ENCODE measurements around the gene CDH1.

DNA sequence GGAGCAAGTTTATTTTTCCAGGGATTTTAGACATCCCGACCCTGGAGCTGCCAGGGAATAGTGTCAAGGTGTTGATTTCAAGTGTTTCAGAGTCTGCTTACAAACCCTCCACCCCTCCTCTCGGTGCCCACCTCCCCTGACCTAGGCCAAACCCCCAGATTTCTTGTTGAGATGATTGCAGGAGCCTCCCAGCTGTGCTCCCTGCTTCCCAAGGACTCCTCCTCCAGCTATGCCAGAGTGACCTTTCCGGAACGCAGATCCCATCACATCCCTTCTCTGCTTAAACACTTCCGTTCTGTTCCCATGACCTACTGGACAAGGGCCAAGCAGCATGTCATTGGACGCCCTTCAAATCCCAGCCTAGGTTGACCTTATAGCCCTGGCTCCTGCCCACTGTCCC lies 23.7 kb upstream of the CDH1 start:
- TF ChIP-seq NFIC (IDR thresholded peaks at IDR 0.05) = no peak
- TF ChIP-seq RAD21 (IDR thresholded peaks at IDR 0.05; ENCODE audit: low read depth) = no peak
- TF ChIP-seq TEAD4 (IDR thresholded peaks at IDR 0.05) = no peak
- no peak for TF ChIP-seq CREB1 (IDR thresholded peaks at IDR 0.05; ENCODE audit: low read depth)
- TF ChIP-seq, protein P1, sequence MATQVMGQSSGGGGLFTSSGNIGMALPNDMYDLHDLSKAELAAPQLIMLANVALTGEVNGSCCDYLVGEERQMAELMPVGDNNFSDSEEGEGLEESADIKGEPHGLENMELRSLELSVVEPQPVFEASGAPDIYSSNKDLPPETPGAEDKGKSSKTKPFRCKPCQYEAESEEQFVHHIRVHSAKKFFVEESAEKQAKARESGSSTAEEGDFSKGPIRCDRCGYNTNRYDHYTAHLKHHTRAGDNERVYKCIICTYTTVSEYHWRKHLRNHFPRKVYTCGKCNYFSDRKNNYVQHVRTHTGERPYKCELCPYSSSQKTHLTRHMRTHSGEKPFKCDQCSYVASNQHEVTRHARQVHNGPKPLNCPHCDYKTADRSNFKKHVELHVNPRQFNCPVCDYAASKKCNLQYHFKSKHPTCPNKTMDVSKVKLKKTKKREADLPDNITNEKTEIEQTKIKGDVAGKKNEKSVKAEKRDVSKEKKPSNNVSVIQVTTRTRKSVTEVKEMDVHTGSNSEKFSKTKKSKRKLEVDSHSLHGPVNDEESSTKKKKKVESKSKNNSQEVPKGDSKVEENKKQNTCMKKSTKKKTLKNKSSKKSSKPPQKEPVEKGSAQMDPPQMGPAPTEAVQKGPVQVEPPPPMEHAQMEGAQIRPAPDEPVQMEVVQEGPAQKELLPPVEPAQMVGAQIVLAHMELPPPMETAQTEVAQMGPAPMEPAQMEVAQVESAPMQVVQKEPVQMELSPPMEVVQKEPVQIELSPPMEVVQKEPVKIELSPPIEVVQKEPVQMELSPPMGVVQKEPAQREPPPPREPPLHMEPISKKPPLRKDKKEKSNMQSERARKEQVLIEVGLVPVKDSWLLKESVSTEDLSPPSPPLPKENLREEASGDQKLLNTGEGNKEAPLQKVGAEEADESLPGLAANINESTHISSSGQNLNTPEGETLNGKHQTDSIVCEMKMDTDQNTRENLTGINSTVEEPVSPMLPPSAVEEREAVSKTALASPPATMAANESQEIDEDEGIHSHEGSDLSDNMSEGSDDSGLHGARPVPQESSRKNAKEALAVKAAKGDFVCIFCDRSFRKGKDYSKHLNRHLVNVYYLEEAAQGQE (IDR thresholded peaks at IDR 0.05; ENCODE audit: low read depth) = no peak
- no peak for TF ChIP-seq YY1 (IDR thresholded peaks at IDR 0.05; ENCODE audit: low read depth)
- TF ChIP-seq EGR1 (IDR thresholded peaks at IDR 0.05) = no peak
- no peak for TF ChIP-seq FOXM1 (IDR thresholded peaks at IDR 0.05; ENCODE audit: borderline replicate concordance, low read depth)
- no peak for TF ChIP-seq EP300 (IDR thresholded peaks at IDR 0.05; ENCODE audit: borderline replicate concordance)

Data from Ishikawa (cell line).